Raji (cell line): ENCODE data around the gene SLC25A11.

ENCODE experiments used
- POLR2A ChIP-seq: IDR thresholded peaks from 2 replicates; pipeline ENCODE4 v1.6.1; 2011; ENCODE audit warnings: low read depth, low read length, control low read depth; ENCODE audit not compliant: insufficient read depth

SLC25A11 gene

DNA sequence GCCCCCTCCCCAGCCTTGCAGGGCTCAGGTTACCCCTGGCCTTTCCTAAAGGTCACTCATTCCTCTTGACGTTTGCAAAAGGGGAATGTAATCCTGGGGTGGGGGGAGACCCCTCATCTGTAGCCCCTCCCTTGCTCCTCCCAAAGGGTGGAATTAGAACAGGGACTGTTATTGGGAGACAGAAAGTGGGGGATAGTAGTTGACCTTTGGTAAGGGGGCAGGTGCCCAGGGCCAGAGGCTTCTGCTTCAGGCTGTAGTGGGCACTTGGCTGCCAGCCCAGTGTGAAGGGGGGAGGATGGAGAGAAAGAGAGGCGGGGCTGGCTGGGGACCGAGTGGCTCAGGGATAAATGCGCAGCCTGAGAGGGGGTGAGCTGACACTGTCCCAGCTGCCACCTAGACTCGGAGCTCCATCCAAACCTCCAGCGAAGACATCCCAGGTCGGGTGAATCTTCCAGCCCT is 10.9 kb upstream of the SLC25A11 start, which contains the start of gene ENO3:
ENO3 (plus strand) TSS at position 374 of the 459 bp plus-strand sequence. CDS start 711 bp downstream, outside the sequence.
- no peak for TF ChIP-seq POLR2A

DNA sequence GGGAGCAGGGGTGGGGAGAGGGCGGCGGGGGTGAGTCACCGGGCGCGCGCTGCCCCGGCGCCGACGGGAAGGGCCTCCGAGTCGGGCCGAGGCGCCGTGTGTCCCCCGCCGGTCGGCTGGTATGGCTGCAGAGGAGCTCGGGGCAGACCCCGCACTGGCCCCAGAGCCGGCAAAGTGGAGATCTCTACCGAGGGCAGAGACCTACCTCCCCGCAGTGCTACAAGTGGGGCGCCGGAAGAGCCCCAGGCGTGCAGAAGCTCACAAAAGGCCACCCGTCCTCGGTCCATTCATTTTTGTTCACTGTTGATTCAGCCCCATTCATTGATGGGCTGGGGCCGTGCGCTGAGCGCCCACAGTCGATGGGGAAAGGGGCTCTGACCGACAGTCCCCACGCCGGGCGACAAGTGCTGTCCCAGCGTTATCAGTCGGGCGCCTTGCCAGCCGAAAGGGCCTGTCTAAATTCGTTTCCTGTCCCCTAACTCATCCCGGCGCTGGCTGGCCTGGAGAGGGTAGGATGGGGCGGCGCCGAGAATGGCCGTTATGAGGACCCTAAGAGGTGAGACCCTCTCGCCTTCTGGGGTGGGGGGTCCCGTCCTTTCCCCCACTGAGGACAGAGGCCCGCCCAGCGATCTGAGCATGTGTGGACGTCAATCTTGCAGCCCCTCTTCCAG is 10.4 kb upstream of the SLC25A11 start:
- TF ChIP-seq POLR2A = peak; percentile 62

DNA sequence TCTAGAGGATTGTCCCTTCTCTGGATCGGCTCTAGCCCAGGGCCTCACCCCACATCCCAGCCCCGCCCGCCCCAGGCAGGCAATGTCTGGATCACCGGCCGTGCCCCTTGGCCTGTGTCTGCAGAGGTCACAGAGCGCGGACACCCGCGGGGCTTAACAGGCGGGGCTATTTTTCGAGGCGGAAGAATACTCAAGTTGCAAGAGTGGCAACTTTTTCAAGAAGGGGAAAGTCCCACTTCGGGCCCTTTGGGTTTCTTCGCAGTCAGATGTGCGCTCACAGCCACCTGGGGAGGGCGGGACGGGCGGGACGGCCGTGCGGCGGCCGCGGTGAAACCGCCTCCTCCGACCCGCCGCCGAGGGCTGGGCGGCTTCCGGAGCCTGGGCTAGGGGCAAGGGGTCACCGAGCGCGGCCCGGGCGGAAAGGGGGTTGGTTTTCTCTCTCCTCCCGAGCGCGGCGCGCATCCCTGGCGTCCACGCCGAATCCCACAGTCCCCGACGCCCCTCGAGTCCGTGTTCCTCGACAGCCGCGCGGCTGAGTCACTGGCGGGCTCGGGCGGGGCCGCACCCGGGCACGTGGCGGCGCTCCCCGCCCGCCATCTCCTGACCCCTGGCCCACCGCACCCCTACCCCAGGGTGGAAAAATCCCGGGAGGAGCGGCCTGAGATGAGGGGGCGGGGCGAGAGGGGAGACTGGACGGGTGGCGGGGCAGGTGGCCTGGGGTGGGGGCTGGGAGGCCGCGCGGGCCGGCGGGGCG is 9.7 kb upstream of the SLC25A11 start:
- TF ChIP-seq POLR2A = peak; percentile 45

DNA sequence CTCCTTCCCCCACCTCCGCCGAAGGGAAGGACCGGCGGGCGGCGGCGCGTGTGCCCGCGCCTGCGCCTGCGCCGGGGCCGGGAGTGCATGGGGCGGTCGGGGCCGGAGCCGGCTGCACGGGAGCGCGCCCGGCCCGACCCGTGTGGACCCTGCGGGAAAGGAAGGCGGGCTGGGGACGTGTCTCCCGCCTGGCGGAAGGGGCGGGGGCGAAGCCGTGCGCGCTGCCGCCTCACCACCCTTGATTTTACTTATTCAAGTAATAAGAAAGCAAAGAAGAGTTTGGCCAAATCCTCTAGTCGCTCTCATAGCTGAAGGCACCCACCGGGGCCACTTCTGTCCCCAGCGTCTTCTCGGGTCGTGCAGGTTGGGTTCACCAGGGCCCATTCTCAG is 9.1 kb upstream of the SLC25A11 start:
- peak; percentile 16 for TF ChIP-seq POLR2A

DNA sequence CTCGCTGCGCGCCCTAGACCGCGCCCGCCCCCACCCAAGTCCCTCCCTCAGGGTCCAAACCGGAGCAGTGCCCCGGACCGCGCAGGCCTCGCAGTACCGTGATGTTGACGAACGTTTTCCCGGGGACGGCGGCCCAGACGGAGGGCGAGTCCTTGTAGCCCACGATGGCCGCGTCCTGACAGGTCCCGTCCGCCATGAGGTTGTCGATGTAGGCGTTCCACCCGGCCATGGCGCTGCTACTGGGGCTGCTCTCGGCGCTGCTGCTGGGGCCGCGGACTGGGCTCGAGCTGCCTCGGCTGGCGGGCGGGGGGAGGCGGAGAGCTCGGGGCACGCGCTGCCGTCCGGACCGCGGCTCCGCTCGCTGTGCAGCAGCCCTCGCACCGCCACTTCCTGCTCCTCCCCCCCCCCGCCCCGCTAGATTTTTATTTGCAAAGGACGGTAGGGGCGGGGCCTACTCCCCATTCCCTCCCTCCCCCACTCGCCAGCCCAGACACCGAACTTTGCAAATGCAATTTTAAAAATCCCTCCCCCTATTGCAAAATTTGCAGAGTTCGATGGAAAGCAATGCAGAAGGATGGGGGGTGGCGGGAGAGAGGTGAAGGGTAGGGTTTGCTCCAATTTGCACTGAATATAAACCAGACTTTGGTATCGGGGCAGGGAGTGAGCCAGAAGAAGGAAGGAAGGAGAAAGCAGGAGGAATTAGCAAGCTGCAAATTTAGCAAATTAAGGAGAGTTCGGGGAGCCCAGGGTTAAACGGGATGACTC is 8.5 kb upstream of the SLC25A11 start, which contains the start of gene PFN1:
PFN1 (minus strand) TSS at position 365 of the 765 bp plus-strand sequence; CDS start at position 229, 136 bp downstream.
- TF ChIP-seq POLR2A = peak; percentile 92

DNA sequence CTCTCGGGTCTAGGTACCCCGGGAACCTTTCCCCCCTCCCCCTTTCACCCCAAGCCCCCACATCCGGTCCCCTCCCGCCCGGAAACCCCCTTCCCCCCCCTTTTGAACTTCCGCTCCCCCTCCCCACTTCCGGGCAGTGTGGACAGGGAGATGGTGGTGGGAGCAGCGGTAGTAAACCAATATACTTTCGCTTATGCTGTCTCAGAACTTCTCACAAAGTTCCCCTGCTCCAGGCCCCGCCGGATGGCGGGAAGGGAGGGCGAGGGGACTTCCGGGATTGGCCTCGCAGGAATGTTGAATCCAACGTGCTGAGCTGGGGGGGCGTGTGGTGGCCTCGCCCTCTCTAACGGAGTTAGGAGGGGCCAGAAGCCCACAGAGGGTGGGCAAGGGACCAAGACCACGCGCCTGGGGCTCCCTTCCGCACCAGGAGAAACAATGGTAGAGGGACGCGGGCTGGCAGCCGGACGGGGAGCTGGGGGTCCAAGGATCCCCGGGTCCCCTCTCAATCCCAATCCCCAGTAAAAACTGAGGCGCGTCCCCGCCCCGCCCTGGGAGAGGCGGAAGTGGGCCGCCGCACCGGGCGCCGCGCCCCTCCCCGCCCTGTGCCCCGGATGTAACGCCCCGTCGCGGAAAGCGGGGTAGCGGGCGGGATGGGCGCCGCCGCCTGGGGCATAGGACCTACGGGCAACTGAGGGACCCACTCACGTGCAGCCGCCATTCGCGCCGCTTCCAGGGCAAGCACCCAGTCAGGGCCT is 7.7 kb upstream of the SLC25A11 start:
- TF ChIP-seq POLR2A = peak; percentile 1; the same call in 1 of the 2 replicates

DNA sequence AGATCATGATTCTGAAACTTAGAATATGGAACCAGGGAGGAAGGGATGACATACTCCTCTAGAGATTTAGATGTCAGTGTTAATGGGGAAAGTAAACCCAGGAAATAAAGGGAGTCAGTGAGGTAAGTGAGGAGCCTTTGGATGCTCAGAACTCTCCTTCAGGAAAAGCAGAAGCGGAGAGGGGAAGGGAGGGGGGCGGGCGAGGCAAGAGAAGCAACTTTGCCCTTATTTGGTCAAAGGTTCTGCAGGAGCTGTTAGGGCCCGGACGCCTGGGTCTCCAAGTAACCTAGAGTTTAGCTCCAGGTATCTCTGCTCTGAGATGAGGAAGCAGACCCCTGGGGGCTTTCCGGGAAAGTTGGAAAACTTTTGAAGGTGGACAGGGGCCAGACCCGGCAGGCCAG is 7.2 kb upstream of the SLC25A11 start:
- no peak for TF ChIP-seq POLR2A

DNA sequence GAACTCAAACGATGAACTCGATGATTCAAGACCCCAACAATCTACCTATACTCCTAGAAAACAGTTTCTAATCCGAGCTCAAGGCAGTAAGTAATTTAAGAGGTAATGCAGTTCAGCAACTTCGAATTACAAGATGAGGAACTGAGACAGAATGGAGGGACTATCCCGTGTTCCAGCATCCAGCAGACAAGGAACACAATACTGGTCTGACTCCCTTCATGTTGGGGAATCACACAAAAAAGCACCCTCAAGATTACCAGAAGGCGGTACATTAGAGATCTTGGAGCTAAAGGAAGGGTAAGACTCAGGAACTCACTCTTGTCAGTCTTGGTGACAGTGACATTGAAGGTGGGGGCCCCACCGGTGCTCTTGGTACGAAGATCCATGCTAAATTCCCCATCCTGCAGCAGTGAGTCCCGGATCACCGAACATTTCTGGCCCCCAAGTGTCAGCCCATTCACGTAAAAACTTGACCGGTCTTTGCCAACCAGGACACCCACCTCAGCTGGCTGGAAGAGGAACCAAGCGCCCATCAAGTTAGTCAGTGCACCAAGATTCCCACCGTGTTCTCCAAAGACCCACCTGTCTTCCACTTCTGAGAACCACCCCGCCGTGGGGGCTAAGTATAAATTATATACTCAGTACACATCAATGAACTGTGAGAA is 6.6 kb upstream of the SLC25A11 start:
- TF ChIP-seq POLR2A = no peak

DNA sequence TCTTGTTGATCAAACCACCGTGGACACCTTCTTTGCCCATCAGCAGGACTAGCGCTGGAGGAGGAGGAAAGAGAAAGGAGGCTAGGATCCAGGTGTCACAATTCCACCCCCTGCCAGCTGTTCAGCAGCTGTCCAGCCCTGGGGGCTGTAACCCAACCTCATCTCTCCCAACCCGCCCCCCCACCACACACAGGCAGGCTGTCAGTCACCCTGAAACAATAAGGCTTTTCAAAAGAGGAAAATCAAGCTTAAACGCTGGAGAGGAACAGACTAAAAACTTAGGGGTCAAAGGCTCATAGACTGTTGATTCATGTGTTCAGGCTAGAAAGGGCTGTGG is 6.1 kb upstream of the SLC25A11 start:
- no peak for TF ChIP-seq POLR2A

DNA sequence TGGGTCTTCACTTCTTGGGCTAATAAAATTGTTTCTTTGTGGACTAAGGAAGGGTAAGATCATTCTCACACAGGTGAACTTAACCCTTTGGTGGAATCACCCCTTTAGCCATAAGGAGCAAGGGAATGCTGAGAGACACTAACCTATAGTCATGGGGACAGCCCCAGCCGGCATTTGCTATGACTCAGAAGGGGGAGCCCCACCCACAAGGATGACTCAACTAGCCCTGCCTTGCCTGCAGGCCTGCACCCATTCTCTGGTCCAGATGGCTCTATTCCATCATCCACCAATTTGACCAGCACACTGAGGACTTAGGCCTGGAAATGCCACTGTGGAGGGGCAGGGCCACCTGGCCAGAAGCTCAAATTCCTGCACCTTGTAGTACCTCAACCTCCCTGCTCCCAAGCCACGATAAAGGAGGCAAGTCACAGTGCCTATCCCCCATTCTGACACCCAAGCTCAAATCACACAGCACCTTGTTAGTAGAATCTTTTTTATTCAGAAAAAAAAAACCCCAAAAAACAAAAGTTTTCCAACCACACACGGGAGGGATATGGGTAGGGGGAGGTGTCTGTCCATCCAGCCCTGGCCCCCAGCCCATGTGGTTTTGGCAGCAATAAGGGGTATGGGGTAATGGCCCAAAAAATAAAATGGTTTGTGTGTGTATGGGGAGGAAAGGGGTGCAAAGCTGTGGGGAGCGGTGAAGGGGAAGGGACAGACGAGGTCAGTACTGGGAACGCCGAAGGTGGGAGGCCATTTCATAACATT is 5.5 kb upstream of the SLC25A11 start:
- TF ChIP-seq POLR2A = peak; percentile 59

DNA sequence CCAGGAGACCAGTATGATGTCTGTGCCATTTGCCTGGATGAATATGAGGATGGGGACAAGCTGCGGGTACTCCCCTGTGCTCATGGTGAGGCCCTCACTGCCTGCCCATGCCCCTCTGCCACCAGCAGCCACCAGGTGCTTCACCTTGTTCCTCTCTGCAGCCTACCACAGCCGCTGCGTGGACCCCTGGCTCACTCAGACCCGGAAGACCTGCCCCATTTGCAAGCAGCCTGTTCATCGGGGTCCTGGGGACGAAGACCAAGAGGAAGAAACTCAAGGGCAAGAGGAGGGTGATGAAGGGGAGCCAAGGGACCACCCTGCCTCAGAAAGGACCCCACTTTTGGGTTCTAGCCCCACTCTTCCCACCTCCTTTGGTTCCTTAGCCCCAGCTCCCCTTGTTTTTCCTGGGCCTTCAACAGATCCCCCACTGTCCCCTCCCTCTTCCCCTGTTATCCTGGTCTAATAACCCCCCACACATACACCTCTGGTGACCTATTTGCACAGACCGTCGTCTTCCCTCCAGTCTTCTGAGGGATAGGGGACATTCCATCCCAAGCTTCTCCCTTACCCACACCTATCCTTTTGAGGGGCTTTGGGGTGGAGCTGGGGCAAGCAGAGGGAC is 4.8 kb upstream of the SLC25A11 start:
- 0 out of 2 replicates have a peak, but pooled peaks have one; percentile 11 for TF ChIP-seq POLR2A

DNA sequence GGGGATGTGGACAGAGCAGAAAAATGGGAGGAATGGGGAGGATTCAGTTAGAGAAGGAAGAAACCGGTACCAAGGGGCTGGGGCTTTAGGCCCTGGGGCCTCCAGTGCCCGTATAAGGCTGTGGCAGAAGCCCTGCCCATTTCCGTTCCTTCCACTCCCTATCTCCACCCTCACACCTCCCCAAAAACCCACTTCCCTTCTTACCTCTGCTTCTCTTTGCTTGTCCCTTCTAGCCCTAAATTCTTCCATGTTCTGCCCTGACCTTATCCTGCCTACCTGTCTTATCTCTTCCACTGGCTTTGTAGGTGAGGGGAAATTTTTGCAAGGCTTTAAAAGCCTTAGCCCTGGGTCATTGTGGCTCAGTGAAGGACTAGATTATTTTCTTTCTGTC is 4.3 kb upstream of the SLC25A11 start:
- peak; percentile 37; the same call in 1 of the 2 replicates for TF ChIP-seq POLR2A

DNA sequence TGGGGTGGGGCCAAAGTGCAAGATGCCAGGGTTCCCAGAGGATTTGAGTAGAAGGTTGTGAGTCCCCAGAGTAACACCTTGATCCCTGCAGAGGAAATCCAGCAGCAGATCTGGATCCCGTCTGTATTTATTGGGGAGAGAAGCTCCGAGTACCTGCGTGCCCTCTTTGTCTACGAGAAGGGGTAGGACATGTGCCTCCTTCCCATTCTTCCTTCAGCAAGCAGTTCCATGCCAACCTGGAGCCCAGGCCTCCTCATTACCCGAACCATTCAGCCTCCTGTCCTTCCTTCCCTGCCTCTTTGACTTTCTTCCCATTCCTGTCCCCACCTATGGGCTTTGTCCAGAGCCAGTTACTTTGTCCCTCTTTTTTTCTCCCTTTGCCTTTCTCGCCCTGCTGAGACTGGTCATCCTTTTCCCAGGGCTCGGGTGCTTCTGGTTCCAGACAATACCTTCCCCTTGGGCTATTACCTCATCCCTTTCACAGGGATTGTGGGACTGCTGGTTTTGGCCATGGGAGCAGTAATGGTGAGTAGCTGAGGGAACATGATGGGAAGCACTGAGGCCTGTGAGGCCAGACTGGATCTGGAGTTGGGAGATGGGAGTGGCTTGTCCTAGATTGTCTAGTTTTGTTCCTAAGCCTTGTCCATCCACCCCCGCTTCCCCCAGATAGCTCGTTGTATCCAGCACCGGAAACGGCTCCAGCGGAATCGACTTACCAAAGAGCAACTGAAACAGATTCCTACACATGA is 3.1 kb upstream of the SLC25A11 start:
- TF ChIP-seq POLR2A = no peak

DNA sequence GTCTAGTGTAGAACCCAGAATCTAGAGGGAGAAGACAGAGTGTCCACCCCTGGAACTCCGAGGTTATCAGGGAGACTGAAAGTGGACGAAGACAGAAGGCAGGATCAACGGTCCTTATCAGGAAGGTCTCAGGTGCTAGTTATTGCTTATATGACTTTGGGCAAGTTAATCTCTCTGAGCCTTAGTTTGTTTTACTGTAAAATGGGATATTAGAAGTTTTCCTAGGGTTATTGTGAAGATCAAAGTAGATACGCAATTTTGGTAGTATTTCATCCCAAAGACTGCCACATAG is 1.4 kb upstream of the SLC25A11 start:
- TF ChIP-seq POLR2A = no peak
